GM21619 (cell line): ENCODE results near the gene SBF1.
"Not testable (repeated sequence)": the region's sequence is repeated elsewhere in the genome, so short reads cannot be mapped to it uniquely, and the experiment has no call there.

Source experiments
- ATAC-seq: cut with Tn5 transposase; IDR thresholded peaks from one replicate; pipeline ENCODE4 v1.9.1; 2021; ENCODE audit not compliant: unreplicated experiment

The SBF1 gene

GRCh38 chr22:50432131-50432876 is 42.5 kb downstream of the SBF1 start:
- no peak for ATAC-seq

DNA sequence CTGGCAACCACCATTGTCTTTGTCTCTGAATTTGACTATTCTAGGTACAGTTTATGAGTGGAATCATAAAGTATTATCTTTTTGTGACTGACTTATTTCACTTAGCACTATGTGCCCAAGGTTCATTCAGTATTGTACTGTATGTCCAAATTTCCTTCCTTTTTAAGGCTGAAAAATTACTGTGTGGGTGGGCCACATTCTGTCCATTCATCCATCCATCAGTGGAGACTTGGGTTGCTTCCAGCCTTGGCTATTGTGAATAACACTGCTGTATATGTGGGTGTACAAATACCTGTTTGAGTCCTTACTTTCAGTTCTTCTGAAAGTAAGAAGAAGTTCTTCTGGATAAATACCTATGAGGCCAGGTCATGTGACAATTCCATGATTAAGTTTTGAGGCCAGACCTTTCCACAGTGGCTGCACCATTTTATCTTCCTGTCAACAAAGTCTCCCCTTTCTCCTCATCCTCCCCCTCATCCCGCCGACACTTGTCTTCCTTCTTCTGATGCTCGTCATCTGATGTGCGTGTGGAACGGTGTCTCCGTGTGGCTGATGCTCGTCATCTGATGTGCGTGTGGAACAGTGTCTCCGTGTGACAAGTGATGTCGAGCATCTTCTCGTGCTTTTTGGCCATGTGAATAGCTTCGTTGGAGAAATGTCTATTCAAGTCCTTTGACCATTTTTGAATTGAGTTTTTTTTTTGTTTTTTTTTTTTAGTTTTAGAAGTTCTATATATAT is 49.5 kb downstream of the SBF1 start:
- ATAC-seq, result no peak

GRCh38 chr22:50423956-50424355 is 50.9 kb downstream of the SBF1 start:
- ATAC-seq, result no peak

- no peak for ATAC-seq
Observed at GRCh38 chr22:50422961-50423815, 51.6 kb downstream of the SBF1 start.

- ATAC-seq, result no peak
Observed at GRCh38 chr22:50422046-50422445, 52.8 kb downstream of the SBF1 start.

GRCh38 chr22:50420581-50420980 is 54.3 kb downstream of the SBF1 start:
- ATAC-seq, result no peak

DNA sequence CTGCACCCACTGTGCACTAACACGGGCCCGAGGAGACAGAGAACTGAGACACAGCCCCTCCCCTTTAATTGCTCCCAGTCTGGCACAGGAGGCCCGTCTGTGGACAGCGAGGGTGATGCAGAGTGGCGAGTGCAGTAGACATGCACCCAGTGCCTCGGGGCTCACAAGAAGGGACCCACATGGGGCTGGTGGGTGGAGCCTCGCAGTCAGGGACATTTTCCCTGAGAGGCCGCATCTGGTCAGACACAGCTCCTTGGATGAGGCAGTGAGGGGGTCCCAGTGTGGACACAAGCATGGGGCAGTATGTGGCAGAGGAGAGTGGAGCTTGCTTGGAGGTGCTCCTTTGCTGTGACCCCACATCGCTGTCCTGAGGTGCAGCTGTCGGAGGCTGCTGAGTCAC is 54.8 kb downstream of the SBF1 start:
- no peak for ATAC-seq

DNA sequence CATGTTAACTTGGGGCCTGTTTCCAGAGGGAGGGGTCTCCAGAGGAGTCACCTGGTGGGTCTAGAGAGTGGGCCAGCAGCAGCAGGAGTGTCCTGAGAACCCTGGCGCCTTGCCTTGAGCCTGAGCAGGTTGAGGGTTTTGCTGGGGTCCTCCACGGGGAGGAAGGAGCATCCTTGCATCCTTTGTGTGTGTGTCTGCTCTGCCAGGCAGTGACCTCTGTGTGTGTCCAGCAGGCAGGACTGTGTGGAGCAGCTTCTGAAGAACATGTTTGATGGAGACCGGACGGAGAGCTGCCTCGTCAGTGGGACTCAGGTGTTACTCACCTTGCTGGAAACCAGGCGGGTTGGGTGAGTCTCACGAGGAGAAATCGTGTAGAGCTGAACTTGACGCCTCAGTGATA is 55.7 kb downstream of the SBF1 start:
- ATAC-seq, result no peak

GRCh38 chr22:50418624-50419023 is 56.2 kb downstream of the SBF1 start:
- no peak for ATAC-seq

- ATAC-seq, result no peak
Observed at GRCh38 chr22:50417411-50418210, 57.2 kb downstream of the SBF1 start.

DNA sequence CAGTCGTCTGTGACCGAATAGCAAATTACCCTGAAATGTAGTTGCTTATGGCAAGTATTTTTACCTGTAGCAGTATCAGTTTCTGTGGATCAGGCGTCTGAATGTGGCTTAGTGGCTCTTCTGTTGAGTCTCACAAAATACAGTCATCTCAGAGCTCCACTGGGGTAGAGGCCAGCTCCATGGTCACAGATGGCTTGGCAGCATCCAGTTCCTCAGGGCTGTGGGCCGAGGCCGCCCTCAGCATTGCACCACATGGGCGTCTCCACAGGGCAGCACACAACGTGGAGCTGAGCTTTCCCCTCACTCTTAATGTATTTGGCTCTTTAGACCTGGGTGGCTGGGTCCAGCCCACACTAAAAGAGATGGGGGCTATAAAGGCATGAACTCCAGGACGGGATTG is 57.8 kb downstream of the SBF1 start:
- ATAC-seq, result no peak

DNA sequence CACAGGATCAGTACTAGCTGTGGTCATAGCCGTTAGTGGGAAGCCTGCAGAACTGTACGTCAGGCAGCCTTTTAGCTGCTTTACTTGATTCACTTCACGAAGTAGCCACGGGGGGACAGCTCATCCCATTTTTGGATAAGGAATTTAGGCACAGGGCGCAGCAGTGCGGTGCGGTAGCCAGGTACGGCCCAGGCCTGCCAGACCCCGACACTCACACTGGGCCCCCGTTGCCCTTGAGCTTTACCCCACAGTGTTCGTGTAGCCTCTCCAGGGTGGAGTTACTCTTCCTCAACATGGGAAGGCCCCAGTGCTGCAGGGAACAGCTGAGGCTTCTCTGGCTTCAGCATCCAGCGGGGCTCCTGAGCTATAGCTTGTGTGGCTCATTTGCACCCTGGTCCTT is 59.4 kb downstream of the SBF1 start:
- no peak for ATAC-seq

GRCh38 chr22:50414476-50415248 is 60.2 kb downstream of the SBF1 start:
- no peak for ATAC-seq

DNA sequence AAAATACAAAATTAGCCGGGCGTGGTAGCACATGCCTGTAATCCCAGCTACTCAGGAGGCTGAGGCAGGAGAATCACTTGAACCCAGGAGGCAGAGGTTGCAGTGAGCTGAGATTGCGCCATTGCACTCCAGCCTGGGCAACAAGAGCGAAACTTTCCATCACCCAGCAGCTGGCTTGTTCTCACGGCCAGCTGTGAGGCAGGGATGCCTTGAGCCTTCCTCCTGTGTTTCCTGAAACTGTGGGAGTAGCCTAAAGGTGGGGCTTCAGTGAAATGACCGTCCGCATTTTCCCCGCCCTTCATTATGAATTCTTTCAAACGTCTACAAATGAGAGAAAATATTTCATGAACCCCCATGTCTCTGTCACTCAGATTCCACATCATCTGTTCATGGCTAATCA is 65.9 kb downstream of the SBF1 start:
- not testable (repeated sequence) for ATAC-seq

DNA sequence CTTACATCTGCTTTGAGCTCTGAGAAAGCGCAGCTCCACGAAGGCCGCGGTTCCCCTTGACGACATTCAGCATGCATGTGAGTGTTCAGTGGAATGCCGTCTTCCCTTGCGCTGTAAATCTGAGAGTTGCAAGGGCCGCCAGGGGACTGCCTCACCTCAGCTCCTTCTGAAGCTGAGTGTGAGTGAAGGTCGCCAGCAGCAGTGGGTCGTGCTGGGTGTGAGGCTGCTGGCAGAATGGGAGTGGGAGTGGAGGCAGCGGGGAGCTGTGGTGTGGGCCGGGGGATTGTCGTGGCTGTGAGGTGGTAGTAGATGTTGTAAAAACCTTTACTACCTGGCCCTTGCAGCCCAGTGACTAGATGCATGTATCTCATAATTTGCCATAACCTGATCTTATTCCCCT is 66.5 kb downstream of the SBF1 start:
- ATAC-seq, result no peak

DNA sequence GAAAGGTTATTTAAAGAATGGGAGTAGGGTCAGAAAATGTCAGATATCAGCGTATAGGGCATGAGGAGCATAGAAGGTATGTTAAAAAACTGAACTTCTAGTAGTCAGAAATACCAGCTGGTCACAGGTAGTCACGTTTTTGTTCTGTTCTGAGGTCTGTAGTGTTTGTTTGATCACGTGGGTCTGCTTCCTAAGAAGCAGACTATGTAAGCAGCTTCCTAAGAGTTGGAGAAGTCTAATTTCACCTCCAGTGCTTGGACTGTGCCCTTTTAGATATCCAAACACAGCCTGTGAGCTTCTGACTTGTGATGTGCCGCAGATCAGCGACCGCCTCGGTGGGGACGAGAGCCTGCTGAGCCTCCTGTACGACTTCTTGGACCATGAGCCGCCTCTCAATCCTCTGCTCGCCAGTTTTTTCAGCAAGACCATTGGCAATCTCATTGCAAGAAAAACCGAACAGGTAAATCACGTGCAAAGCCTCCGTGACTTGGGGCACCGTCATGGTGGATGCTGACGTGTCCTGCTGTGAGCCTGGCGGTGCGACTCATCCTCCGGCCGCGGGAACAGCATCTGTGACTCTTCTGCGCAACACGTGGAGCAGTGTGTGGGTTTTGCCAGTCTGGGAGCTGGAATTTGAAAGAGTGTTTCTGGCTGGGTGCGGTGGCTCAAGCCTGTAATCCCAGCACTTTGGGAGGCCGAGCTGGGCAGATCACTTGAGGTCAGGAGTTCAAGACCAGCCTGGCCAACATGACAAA is 68.2 kb downstream of the SBF1 start:
- ATAC-seq, result no peak

DNA sequence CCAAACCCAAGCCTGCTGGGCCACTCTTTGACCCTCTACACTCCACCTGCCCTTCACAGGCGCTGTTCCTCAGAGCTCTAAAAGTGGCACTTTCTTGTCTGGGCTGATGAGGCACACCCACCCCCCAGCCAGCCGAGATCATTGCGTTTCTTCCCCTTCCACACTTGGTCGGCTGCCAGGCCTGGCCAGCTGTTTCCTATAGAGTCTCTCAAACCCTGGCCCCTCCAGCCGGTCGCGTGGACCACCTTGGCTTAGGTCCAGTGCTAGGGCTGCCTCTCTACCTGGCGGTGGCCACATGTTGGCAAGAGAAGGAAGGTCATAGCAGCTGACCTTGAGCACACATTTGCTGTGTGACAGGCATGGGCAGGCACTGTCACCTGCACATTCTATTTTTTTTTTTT is 71.1 kb downstream of the SBF1 start:
- no peak for ATAC-seq

GRCh38 chr22:50401907-50402306 is 72.9 kb downstream of the SBF1 start:
- no peak for ATAC-seq

DNA sequence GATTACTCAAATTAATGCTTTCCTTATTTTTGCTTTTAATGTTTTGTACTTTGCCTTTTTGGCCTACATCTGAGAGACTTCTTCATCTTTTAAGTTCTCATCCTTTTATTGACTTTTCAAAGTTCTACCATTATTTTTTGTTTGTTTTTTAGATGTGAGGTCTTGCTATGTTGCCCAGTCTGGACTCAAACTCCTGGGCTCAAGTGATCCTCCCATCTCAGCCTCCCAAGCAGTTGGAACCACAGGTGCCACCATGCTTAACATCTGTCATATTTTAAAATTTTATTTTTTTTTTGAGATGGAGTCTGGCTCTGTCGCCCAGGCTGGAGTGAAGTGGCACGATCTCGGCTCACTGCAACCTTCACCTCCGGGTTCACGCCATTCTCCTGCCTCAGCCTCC is 73.9 kb downstream of the SBF1 start:
- no peak for ATAC-seq
